ENCODE results near the gene SLC26A2. TPM values are rescaled to one million over a fixed set of nuclear protein-coding genes. Genes with fewer than 3 reads are reported as not detected.

Gene SLC26A2
- total and polyA plus RNA-seq, 2 experiments from 2014 or later: 3.5 to 11.5 TPM

DNA sequence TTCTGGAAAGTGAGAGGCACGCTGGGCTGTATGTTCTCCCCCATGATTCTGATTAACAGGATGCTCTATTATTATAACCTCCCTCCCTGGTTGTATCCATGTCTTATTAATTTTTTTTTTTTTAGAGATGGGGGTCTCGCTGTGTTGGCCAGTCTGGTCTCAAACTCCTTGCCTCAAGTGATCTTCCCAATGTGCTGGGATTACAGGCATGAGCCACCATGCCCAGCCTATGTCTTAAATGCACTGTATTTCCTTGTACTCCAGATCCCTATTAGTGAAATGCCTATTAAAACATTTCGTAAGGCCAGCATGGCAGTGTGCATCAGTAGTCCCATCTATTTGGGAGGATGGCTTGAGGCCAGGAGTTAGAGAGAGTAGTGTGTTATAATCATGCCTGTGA lies 32.9 kb downstream of the SLC26A2 start:
- Histone ChIP-seq H3K4me2 (no peak overlapping the region), H3F3A (replicated peaks; ENCODE audit: low read depth) (no peaks in the 10 kb centered on the region), H3K27me3 (ENCODE audit: insufficient read depth) (no peaks in the 10 kb centered on the region), H3K27ac (ENCODE audit: low read depth) (no peak overlapping the region), H3K9me2 (ENCODE audit: insufficient read depth) (no peaks in the 10 kb centered on the region), H2AFZ (no peak overlapping the region), H3K36me3 (ENCODE audit: insufficient read depth) (no peaks in the 10 kb centered on the region), H4K20me1 (replicated peaks; ENCODE audit: insufficient read depth) (no peaks in the 10 kb centered on the region), H3K4me1 (ENCODE audit: insufficient read depth) (no peaks in the 10 kb centered on the region), H3K79me2 (replicated peaks; ENCODE audit: insufficient read depth) (no peaks in the 10 kb centered on the region), H3K4me3 (no peak overlapping the region)
- no peaks in the 10 kb centered on the region for H3K4me1 Mint-ChIP-seq
- no peak overlapping the region for H3K4me3 Mint-ChIP-seq
- H3K27me3 Mint-ChIP-seq (ENCODE audit: insufficient read depth, low read depth, poor library complexity): peaks cover 5% of the 10 kb centered on the region
- no peaks in the 10 kb centered on the region for H3K36me3 Mint-ChIP-seq (ENCODE audit: low read depth)
- TF ChIP-seq, protein P1, sequence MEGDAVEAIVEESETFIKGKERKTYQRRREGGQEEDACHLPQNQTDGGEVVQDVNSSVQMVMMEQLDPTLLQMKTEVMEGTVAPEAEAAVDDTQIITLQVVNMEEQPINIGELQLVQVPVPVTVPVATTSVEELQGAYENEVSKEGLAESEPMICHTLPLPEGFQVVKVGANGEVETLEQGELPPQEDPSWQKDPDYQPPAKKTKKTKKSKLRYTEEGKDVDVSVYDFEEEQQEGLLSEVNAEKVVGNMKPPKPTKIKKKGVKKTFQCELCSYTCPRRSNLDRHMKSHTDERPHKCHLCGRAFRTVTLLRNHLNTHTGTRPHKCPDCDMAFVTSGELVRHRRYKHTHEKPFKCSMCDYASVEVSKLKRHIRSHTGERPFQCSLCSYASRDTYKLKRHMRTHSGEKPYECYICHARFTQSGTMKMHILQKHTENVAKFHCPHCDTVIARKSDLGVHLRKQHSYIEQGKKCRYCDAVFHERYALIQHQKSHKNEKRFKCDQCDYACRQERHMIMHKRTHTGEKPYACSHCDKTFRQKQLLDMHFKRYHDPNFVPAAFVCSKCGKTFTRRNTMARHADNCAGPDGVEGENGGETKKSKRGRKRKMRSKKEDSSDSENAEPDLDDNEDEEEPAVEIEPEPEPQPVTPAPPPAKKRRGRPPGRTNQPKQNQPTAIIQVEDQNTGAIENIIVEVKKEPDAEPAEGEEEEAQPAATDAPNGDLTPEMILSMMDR (conservative IDR thresholded peaks at IDR 0.05; ENCODE audit: low read depth in 2 of 2): no peak
- TF ChIP-seq, protein P2, sequence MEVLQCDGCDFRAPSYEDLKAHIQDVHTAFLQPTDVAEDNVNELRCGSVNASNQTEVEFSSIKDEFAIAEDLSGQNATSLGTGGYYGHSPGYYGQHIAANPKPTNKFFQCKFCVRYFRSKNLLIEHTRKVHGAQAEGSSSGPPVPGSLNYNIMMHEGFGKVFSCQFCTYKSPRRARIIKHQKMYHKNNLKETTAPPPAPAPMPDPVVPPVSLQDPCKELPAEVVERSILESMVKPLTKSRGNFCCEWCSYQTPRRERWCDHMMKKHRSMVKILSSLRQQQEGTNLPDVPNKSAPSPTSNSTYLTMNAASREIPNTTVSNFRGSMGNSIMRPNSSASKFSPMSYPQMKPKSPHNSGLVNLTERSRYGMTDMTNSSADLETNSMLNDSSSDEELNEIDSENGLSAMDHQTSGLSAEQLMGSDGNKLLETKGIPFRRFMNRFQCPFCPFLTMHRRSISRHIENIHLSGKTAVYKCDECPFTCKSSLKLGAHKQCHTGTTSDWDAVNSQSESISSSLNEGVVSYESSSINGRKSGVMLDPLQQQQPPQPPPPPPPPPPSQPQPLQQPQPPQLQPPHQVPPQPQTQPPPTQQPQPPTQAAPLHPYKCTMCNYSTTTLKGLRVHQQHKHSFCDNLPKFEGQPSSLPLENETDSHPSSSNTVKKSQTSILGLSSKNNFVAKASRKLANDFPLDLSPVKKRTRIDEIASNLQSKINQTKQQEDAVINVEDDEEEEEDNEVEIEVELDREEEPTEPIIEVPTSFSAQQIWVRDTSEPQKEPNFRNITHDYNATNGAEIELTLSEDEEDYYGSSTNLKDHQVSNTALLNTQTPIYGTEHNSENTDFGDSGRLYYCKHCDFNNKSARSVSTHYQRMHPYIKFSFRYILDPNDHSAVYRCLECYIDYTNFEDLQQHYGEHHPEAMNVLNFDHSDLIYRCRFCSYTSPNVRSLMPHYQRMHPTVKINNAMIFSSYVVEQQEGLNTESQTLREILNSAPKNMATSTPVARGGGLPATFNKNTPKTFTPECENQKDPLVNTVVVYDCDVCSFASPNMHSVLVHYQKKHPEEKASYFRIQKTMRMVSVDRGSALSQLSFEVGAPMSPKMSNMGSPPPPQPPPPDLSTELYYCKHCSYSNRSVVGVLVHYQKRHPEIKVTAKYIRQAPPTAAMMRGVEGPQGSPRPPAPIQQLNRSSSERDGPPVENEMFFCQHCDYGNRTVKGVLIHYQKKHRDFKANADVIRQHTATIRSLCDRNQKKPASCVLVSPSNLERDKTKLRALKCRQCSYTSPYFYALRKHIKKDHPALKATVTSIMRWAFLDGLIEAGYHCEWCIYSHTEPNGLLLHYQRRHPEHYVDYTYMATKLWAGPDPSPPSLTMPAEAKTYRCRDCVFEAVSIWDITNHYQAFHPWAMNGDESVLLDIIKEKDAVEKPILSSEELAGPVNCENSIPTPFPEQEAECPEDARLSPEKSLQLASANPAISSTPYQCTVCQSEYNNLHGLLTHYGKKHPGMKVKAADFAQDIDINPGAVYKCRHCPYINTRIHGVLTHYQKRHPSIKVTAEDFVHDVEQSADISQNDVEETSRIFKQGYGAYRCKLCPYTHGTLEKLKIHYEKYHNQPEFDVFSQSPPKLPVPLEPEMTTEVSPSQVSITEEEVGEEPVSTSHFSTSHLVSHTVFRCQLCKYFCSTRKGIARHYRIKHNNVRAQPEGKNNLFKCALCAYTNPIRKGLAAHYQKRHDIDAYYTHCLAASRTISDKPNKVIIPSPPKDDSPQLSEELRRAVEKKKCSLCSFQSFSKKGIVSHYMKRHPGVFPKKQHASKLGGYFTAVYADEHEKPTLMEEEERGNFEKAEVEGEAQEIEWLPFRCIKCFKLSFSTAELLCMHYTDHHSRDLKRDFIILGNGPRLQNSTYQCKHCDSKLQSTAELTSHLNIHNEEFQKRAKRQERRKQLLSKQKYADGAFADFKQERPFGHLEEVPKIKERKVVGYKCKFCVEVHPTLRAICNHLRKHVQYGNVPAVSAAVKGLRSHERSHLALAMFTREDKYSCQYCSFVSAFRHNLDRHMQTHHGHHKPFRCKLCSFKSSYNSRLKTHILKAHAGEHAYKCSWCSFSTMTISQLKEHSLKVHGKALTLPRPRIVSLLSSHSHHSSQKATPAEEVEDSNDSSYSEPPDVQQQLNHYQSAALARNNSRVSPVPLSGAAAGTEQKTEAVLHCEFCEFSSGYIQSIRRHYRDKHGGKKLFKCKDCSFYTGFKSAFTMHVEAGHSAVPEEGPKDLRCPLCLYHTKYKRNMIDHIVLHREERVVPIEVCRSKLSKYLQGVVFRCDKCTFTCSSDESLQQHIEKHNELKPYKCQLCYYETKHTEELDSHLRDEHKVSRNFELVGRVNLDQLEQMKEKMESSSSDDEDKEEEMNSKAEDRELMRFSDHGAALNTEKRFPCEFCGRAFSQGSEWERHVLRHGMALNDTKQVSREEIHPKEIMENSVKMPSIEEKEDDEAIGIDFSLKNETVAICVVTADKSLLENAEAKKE (CRISPR knock-in tag; IDR thresholded peaks at IDR 0.05): no peak
- TF ChIP-seq REST (IDR thresholded peaks at IDR 0.05; ENCODE audit: unreplicated experiment): no peak
- TF ChIP-seq EZH2 (IDR thresholded peaks at IDR 0.05; ENCODE audit: low read depth, unreplicated experiment): no peak
- TF ChIP-seq, protein P3, sequence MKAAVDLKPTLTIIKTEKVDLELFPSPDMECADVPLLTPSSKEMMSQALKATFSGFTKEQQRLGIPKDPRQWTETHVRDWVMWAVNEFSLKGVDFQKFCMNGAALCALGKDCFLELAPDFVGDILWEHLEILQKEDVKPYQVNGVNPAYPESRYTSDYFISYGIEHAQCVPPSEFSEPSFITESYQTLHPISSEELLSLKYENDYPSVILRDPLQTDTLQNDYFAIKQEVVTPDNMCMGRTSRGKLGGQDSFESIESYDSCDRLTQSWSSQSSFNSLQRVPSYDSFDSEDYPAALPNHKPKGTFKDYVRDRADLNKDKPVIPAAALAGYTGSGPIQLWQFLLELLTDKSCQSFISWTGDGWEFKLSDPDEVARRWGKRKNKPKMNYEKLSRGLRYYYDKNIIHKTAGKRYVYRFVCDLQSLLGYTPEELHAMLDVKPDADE (IDR thresholded peaks at IDR 0.05): no peak
- no peak for TF ChIP-seq CREB1 (CRISPR knock-in tag; IDR thresholded peaks at IDR 0.05; ENCODE audit: low read depth)
- TF ChIP-seq EZH2phosphoT487 (IDR thresholded peaks at IDR 0.05; ENCODE audit: unreplicated experiment): no peak
- TF ChIP-seq POLR2AphosphoS5 (IDR thresholded peaks at IDR 0.05; ENCODE audit: low read depth): no peak
- TF ChIP-seq JUNB (IDR thresholded peaks at IDR 0.05; ENCODE audit: unreplicated experiment): no peak
- TF ChIP-seq ZNF331 (CRISPR knock-in tag; IDR thresholded peaks at IDR 0.05; ENCODE audit: low read depth): no peak
- TF ChIP-seq ZNF114 (CRISPR knock-in tag; IDR thresholded peaks at IDR 0.05): no peak
- TF ChIP-seq NANOG (IDR thresholded peaks at IDR 0.05; ENCODE audit: borderline replicate concordance): no peak
- TF ChIP-seq STAT1 (IDR thresholded peaks at IDR 0.05; ENCODE audit: unreplicated experiment): no peak
- H3K27ac Mint-ChIP-seq: no peak overlapping the region; the same call in 1 of the 2 replicates
- ATAC-seq: no peak
- H3K9me3 Mint-ChIP-seq: no peaks in the 10 kb centered on the region
- DNase-seq (ENCODE audit: low spot score): no peak

Data from GM23338 (cell line).